ENCODE results near the gene NCK1. TPM values are rescaled to one million over a fixed set of nuclear protein-coding genes. Genes with fewer than 3 reads are reported as not detected.

The NCK1 gene
- total and polyA plus RNA-seq, 9 of the 15 experiments (the other 6 are each of a cell fraction or from before 2014, with no cell fraction given) = 17.3 to 30.5 (median 25.0) TPM

- Histone ChIP-seq H3K4me2 (ENCODE audit: insufficient read depth, low read length) (no peak overlapping the region), H3K9me1 (ENCODE audit: control insufficient read depth, insufficient read depth, low read length) (no peaks in the 10 kb centered on the region), H4K20me1 (replicated peaks; ENCODE audit: control insufficient read depth, insufficient read depth, low read length) (no peaks in the 10 kb centered on the region), H3K4me1 (replicated peaks in 1 of 2; ENCODE audit: control insufficient read depth in 2 of 2, insufficient read depth in 2 of 2, low read length in 2 of 2) (peaks cover 0 to 17% of the 10 kb centered on the region in 2 experiments; a peak in 3 of 5 replicates), H3K9me3 (replicated peaks; ENCODE audit: control insufficient read depth, insufficient read depth, low read depth, low read length) (no peaks in the 10 kb centered on the region), H2AFZ (ENCODE audit: low read depth, low read length) (no peak overlapping the region), H3K4me3 (no peak overlapping the region), H3K36me3 (ENCODE audit: control insufficient read depth, insufficient read depth, low read length) (no peaks in the 10 kb centered on the region), H3K79me2 (ENCODE audit: control insufficient read depth, insufficient read depth, low read length) (no peaks in the 10 kb centered on the region), H3K27me3 (ENCODE audit: control insufficient read depth in 2 of 2, insufficient read depth in 2 of 2, low read length in 2 of 2) (no peaks in the 10 kb centered on the region), H3K27ac (ENCODE audit: extremely low read depth, low read depth, low read length) (0 out of 3 replicates have a peak overlapping the region, but pooled peaks have one; percentile 26), H3K9ac (ENCODE audit: insufficient read depth in 1 of 2, low read depth in 2 of 2, low read length in 2 of 2) (no peak overlapping the region)
- intact Hi-C loops (cut with micrococcal nuclease) (loop anchor here (5.0 kb wide), 2 partner anchors 93 to 203 kb away; partner anchors contain the start of genes NCK1 and STAG1), in situ Hi-C loops (cut with MboI) (no loop called here)
- 68% methylated on average over 3 of the region's 4 CpGs for WGBS (ENCODE audit: insufficient coverage, low coverage, missing lambda C conversion rate)
- no peak for FAIRE-seq
- TF ChIP-seq KLF16 (IDR thresholded peaks at IDR 0.05) = no peak
- no peak for TF ChIP-seq ZZZ3 (IDR thresholded peaks at IDR 0.05)
- no peak for TF ChIP-seq BACH1 (tag; IDR thresholded peaks at IDR 0.05)
- no peak for TF ChIP-seq NBN (IDR thresholded peaks at IDR 0.05; ENCODE audit: low read depth)
- no peak for TF ChIP-seq TAF7 (tag; IDR thresholded peaks at IDR 0.05)
- peak; percentile 52 for TF ChIP-seq PRDM10 (IDR thresholded peaks at IDR 0.05; ENCODE audit: partially characterized antibody)
- BruUV-seq (replicated peaks) = no TSS peak
- POLR2A ChIA-PET = interaction anchor here (0.6 kb wide), 1 partner anchor 760 kb away, joined by 3 read pairs; no protein-coding TSS in a partner anchor
- DNase-seq (ENCODE audit: extremely low read depth in 1 of 4, low spot score in 3 of 4) = no peak
- ATAC-seq = no peak
- CTCF ChIA-PET (ENCODE audit: low intra/inter-chr PET ratio) = no interaction called here
Observed at GRCh38 chr3:136954980-136955780, 93.2 kb downstream of the NCK1 start.
